AG09309 (cell line): ENCODE data around the gene AXL.

Experiments
- DNase-seq: peaks from one replicate; pipeline ENCODE4 v3.0.0-alpha.2; 2010; ENCODE audit warnings: low read depth
- H3K4me3 ChIP-seq: 2 replicates; pipeline ENCODE4 v1.5.1; 2011; ENCODE audit warnings: mild to moderate bottlenecking, low read depth, low read length, moderate library complexity; ENCODE audit not compliant: control insufficient read depth
- TF ChIP-seq, protein P1 (sequence below): IDR thresholded peaks from 2 replicates; pipeline ENCODE4 v1.5.1; 2011; ENCODE audit warnings: mild to moderate bottlenecking, low read depth, low read length, inconsistent platforms; ENCODE audit not compliant: insufficient read depth, control insufficient read depth; ENCODE audit errors: missing control alignments

Gene AXL

DNA sequence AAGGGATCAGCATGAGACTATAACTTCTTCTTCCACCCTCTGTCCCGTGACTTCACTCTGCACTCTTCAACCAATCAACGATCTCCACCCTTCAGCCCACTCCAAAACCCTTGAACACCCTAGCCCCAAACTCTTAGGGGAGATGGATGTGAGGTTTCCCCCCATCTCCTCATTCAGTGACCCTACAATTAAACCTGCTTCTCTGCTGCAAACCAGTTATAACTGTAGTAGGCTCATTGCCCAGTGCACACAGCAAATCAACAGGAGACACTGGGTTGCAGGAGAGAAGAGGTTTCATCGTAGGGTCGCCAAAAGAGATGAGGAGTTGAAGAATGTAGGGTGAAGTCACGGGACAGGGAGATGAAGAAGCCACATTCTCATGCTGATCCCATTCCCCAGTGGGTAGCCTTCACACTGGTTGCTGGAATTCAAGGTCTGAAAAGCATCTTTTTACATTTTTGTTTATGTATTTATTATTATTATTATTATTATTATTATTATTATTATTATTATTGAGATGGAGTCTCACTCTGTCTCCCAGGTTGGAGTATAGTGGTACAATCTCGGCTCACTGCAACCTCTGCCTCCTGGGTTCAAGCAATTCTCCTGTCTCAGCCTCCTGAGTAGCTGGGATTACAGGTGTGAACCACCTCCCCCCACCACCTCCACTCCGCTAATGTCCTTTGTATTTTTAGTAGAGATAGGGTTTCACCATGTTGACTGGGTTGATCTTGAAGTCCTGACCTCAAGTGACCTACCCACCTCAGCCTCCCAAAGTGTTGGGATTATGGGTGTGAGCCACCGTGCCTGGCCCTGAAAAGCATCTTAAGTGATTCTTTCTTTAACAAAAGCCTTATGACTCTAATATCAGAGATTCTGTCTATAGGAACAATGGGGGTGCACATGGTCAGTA lies 31.8 kb upstream of the AXL start:
- no peak for DNase-seq
- no peak overlapping the region for H3K4me3 ChIP-seq
- TF ChIP-seq, protein P1, sequence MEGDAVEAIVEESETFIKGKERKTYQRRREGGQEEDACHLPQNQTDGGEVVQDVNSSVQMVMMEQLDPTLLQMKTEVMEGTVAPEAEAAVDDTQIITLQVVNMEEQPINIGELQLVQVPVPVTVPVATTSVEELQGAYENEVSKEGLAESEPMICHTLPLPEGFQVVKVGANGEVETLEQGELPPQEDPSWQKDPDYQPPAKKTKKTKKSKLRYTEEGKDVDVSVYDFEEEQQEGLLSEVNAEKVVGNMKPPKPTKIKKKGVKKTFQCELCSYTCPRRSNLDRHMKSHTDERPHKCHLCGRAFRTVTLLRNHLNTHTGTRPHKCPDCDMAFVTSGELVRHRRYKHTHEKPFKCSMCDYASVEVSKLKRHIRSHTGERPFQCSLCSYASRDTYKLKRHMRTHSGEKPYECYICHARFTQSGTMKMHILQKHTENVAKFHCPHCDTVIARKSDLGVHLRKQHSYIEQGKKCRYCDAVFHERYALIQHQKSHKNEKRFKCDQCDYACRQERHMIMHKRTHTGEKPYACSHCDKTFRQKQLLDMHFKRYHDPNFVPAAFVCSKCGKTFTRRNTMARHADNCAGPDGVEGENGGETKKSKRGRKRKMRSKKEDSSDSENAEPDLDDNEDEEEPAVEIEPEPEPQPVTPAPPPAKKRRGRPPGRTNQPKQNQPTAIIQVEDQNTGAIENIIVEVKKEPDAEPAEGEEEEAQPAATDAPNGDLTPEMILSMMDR, result no peak

DNA sequence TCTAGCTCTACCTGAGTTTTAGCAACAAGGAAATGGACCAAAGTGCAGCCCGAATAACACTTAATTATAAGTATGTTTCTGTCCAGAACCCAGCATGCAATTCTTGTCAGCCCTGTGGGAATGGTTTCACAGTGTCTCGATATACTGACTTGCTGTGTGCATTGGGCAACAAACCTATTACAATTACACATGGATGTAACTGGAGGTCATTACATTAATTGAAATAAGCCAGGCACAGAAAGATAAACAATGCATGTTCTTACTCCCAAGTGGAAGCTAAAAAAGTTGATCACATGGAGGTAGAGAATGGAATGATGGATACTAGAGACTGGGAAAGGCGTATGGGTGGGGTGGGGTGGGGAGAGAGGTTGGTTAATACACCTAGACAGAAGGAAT lies 31.1 kb upstream of the AXL start:
- H3K4me3 ChIP-seq, result no peak overlapping the region
- TF ChIP-seq, protein P1, result no peak
- no peak for DNase-seq

DNA sequence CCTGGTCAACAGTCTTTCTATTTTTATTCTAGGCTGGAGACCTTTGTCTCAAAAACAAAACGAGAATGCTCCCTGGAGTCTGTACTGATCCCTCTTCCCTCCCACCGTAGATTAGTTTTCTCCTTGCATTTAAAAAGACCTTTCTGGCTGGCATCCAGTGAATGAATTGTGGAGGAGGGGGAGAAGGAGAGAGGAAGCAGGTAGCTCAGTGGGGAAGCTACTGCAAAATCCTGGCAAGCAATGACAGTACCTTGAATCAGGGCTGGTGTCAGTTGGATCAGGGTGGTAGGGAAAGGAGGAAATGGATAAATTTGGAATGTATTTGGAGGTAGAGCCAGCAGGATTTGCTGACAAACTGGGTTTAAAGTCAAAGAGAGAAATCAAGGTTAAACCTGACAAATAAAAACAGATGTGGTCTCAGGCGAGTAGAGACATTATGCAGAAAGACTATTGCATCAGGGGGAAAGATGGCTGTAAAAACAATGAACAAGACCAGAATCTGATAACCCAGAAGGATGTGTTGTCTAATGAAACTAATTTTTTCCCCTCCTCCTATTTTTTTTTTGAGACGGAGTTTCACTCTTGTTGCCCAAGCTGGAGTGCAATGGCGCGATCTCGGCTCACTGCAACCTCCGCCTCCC lies 29.5 kb upstream of the AXL start:
- no peak for DNase-seq
- TF ChIP-seq, protein P1, result no peak
- no peak overlapping the region for H3K4me3 ChIP-seq

DNA sequence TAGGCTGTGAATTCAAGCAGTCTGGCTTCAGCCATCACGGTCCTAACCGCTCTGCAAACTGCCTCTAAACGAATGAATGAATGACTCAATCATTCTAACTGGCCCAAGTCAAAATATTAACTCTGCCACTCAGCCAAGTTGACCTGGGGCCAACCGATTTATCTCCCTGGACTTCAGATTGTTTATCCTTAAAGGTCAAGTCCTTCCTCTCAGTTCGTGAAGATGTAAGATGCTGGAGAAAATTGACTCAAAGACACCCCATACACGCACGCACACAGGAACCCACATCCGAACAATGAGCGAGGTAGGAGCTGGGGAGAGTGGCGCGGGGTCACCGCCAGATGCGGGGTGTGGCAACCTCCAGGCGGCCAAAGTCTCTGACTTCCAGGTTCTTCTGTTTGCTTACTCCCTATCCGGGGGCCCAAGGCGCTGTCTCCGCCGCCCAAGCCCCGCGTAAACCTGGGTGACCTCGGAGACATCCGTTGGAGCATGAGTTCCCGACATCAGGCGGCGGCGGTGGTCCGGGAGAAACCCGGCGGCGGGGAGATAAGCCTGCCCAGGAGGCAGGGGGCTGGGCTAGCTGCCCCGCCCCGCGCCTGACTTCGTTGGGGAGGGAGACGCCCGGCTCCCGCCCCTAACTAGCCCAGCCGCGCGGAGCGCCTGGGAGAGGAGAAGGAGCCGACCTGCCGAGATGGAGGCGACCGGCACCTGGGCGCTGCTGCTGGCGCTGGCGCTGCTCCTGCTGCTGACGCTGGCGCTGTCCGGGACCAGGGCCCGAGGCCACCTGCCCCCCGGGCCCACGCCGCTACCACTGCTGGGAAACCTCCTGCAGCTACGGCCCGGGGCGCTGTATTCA lies 26.2 kb upstream of the AXL start, which contains the start of gene CYP2S1:
CYP2S1 (plus strand) TSS at position 646 of the 856 bp plus-strand sequence; CDS start at position 692, 46 bp downstream.
- H3K4me3 ChIP-seq, result no peak within 1 kb of the TSS
- TF ChIP-seq, protein P1, result no peak
- no peak for DNase-seq

DNA sequence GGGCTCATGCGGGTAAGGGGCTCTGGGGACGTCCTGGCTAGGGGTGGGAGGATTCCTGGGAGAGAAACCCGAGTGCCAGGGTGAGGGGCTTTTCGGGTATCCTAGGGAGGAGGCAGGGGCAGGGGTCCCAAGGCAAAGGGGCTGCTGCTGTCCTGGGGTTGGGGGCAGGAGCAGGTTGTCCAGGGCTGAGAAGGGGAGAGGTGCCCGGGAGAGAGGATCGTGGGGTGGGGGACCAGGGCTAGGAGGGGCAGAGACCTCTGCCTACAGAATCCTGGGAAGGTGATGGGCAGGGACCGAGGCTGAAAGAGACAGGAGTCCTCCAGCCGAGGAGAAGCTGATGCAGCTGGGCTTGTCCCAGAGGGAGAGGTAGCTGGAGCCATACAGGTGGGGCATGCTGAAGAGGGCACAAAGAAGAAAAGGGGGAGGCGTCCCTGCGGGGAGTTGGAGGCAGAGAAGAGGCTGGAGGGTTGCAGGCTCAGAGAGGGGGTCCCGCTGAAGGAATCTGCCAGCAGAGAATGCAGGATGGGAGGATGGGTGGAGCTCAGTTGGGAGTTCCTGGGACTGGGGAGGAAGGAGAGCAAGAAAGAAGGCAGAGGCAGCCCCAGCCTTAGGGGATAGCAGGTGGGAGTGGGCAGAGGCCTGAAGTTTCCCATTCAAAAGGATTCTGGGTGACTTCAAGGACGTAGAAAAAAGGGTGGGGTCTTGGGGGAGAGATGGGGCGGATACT lies 25.4 kb upstream of the AXL start:
- H3K4me3 ChIP-seq, result no peak overlapping the region
- TF ChIP-seq, protein P1, result no peak
- DNase-seq, result no peak

DNA sequence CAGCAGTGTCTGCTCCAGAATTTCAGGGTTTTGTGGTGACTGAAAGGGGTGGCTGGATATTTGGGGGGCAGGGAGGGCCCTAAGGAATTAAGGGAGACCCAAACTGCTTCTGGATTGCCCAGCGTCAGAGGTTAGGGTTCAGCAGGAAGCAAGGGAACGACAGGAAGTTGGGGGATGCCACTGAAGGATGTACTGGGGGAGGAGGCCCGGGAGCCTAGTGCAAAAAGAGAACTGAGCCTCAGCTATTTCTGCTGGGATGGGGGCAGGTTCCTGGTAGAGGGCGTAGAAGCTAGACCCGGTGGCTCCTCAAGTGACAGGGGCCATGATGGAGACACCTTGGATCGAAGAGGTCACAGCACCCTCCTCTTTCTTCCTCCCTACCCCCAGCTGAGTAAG lies 24.9 kb upstream of the AXL start:
- H3K4me3 ChIP-seq, result no peak overlapping the region
- DNase-seq, result no peak
- TF ChIP-seq, protein P1, result no peak
